ENCODE results near the gene PSD4.

Gene PSD4

GRCh38 chr2:113225263-113226259, 51.8 kb downstream of the PSD4 start:
- peak; percentile 40 for DNase-seq

DNA sequence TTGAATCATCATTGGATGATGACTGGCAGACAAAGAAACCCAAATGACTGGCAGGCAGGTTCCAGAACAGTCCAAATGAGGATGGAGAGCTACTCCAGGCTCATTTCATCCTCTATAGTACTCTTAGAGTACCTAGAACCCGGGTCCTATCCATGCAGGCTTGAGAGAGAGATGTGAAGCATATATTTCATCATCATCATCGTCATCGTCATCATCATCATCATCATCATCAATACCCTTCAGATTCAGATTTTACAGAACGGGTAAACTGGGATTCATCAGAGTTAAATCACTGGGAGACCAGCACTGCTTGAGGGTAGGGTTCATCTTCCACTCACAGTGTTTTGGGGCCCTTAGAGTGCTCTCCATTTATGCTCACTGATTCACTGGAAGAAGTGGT, 52.7 kb downstream of the PSD4 start:
- DNase-seq: no peak

GRCh38 chr2:113227290-113227689, 53.5 kb downstream of the PSD4 start:
- DNase-seq: no peak

GRCh38 chr2:113227698-113228097, 53.9 kb downstream of the PSD4 start:
- DNase-seq: no peak

DNA sequence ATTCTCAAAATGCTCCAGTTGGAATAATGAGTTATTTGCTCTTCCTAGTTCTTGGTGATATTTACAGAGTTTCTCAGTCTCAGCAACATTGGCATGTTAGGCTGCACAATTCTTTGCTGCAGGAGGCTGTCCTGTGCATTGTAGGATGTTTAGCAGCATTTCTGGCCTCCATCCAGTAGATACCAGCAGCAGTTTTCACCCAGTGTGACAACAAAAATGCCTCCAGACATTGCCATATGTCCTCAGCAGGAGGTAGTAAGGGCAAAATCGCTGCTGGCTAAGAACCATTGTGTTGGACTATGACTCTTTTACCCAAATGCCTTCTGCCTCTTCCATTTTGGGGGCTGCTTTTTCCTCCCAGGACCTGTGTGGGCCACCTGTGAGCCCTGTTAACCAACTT, 54.6 kb downstream of the PSD4 start:
- DNase-seq: no peak

DNA sequence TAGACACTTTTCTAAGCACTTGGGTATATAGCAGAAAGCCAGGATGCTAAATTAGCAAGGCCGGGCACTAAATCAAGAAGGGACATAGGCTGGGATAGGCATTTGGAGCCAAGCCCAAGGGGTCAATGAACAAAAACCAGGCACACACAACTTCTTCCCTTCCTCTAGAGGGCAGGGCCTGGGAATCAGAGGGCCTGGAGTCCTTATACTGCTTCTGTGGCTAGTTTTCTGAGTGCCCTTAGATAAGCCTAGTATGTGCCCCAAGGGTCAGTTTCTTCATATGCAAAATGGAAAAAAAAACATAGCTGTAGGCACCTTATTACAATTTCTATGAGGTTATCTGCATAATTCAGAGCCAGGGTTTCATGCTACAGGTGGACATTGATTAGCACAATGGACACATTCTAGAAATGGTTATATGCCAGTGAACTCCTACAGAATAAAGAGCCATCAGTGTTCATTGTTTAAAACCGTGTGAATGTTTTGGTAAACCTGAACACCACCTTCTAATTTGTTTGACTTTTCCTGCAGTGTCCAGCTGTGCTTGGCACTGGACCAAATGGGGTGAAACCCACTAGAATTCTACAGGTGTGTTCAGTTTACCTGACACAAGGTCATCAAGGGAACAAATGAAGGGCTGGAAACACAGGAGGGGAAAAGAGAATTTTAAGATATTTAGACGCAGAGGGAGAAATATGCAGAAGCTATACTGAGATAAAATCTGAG, 55.4 kb downstream of the PSD4 start:
- DNase-seq: no peak

- no peak for DNase-seq
Observed at GRCh38 chr2:113229795-113230194, 56.0 kb downstream of the PSD4 start.

GRCh38 chr2:113230531-113230930, 56.8 kb downstream of the PSD4 start:
- DNase-seq: no peak

DNA sequence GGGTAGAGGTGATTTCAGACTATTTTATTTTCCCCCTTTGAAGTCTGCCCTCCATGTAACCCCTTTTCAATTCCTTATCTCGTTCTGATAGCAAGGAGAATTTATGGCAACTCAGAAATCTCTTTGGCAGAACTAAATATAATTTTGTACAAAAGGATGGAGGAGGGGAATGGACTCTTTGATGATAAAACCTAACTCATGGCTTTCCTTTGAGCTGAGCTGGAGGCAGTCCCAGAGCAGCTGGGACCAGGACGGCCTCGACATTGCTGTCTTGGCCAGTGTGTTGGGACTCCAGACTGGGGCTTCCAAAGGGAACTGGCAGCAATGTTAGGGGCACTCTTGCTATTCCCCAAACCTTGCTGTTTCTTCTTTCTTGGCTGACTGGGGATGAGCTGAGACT, 57.3 kb downstream of the PSD4 start:
- DNase-seq: no peak

GRCh38 chr2:113232123-113232522, 58.4 kb downstream of the PSD4 start:
- no peak for DNase-seq

GRCh38 chr2:113232740-113233139, 59.0 kb downstream of the PSD4 start:
- no peak for DNase-seq

GRCh38 chr2:113233593-113234550, 60.1 kb downstream of the PSD4 start:
- peak; percentile 59 for DNase-seq

GRCh38 chr2:113234721-113235346, 61.1 kb downstream of the PSD4 start:
- no peak for DNase-seq

- DNase-seq: peak; percentile 86
Observed at GRCh38 chr2:113235347-113236226, 61.8 kb downstream of the PSD4 start.

DNA sequence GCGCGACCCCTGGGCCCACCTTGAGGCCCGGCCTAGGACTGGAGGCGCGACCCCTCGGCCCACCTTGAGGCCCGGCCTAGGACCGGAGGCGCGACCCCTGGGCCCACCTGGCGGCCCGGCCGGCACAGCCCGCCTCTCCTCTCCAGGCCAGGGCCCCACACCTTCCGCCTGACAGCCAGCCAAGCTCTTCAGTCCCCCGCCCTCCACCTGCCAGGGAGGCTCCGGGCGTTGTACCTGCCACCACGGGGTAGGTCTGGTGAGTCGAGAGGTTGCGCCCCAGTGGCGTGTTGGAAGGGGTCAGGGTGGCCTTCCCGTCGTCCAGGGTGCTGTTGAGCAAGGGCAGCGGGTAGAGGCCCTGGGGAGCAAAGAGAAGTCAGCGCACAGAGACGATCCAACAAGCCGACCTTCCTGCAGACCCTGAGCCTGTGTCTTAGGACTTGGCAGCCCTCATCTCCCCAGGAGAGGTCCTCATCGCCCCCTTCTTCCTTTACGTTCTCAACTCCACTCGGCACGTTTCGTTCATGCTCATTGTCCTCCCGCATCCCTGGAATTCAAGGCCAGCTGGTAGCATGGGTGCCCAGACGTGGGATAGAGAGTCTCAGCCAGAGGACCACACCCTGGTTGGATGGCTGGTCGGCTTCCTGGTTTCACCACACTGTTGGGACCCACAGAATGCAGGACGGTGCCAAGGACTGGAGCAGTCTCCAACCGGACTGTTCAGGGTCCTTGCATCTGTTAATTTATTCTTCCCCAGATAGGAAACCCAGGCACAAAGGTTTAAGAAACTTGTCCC, 62.8 kb downstream of the PSD4 start:
- peak; percentile 28 for DNase-seq

DNA sequence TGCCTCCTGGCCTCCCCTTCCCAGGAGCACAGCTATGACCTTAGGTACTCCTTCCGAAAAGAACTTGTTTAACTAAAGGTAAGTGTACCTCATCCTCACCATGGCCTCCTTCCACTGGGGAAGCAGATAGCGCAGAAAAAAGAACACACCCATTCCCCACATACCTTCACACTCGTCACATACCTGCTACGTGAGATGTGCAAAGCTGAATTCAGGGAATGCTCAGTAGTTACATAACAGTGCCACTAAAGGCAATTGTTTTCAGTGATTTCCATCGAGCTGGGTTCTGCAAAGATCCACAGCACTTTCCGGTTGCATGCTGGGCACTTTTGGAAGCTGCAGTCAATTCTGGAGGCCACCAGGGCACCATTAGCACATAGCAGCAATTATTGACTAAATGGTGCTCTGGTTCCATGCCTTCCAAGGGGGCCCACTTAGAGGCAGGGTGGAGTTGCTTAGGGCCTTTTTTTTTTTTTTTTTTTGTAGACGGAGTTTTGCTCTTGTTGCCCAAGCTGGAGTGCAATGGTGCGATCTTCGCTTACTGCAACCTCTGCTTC, 63.9 kb downstream of the PSD4 start:
- DNase-seq: no peak

DNA sequence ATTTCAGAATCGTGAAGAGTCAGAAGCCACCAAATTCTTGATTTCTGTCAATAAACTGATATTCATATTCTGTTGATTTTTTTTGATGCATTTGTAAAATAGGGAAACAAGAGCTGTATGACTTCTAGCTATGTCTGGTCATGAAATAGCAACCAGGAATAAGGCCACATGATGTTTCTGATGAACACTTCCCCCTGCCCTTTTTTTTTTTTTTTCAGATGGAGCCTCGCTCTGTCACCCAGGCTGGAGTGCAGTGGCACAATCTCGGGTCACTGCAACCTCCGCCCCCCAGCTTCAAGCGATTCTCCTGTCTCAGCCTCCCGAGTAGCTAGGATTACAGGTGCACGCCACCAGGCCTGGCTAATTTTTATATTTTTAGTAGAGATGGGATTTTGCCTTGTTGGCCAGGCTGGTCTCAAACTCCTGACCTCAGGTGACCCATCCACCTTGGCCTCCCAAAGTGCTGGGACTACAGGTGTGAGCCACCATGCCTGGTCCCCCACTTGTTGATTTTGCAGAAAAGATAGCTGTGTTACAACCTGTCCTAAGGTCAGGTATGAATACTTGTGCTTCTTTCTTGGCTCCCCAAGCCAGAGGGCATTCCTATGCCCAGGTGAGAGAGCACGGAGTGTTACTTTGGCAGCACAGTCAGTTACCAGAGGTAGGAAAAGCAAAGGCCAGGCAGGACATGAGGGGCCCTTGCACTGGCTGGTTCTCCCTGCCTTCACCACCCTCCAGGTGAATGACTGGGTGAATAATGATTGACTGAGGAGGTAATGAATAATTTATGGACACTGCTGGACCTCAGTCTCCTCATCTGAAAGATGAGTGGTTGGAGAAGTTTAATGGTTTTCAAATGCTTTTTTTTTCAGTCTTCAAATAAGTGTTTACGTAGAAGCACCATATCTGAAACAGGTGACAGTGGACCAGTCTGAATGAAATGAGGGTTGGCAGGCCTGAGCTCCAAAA, 65.4 kb downstream of the PSD4 start:
- DNase-seq: no peak

GRCh38 chr2:113240150-113240914, 66.6 kb downstream of the PSD4 start:
- peak; percentile 92 for DNase-seq

Measured in RPMI8226 (cell line).